Prostate gland (tissue), 2 donors: ENCODE results near the gene DPH1.

ENCODE experiments used
- CTCF ChIP-seq, 4 experiments: fragments of 200-600 bp in 2 of 4; fragments of 450-650 bp in 2 of 4; sonication (generic) in 2 of 4; IDR thresholded peaks; 1 replicate in 3 of 4; 2 replicates in 1 of 4; pipeline ENCODE4 v1.5.1; 2016 to 2019; ENCODE audit warnings: antibody characterized with exemption in 4 of 4, mild to moderate bottlenecking in 2 of 4, moderate library complexity in 2 of 4
- POLR2AphosphoS5 ChIP-seq: sonication (generic); formaldehyde crosslinking; IDR thresholded peaks from one replicate; pipeline ENCODE4 v1.6.1; 2017; ENCODE audit warnings: antibody characterized with exemption

- TF ChIP-seq POLR2AphosphoS5 = no peak
- no peak for TF ChIP-seq CTCF (IDR thresholded peaks at IDR 0.05)
Observed at GRCh38 chr17:2076087-2076984, 46.4 kb downstream of the DPH1 start.
